ENCODE measurements around the gene FHIT.

- TF ChIP-seq CTCF (IDR thresholded peaks at IDR 0.05; ENCODE audit: low read depth, low read length, missing input control) (no peak), TAF1 (conservative IDR thresholded peaks at IDR 0.05) (no peak), ZBTB33 (IDR thresholded peaks at IDR 0.05) (no peak), MAX (IDR thresholded peaks at IDR 0.05) (no peak), ATF3 (IDR thresholded peaks at IDR 0.05) (no peak)
Measured at GRCh38 chr3:59908701-59909100, 1342.6 kb downstream of the FHIT start.

Data from liver (tissue), 3 donors.